ENCODE data around the gene HSFX2.
"Not testable (repeated sequence)": the region's sequence is repeated elsewhere in the genome, so short reads cannot be mapped to it uniquely, and the experiment has no call there.

The HSFX2 gene

GRCh38 chrX:149587359-149587758, 7.8 kb downstream of the HSFX2 start, which contains the start of gene MAGEA9B:
Gene MAGEA9B, minus strand, starts transcription at chrX:149587459. Its CDS starts 4,280 bp downstream, at chrX:149583179.
- DNase-seq, result not testable (repeated sequence)

GRCh38 chrX:149585631-149586030, 9.5 kb downstream of the HSFX2 start:
- DNase-seq, result not testable (repeated sequence)

GRCh38 chrX:149573456-149573855, 21.7 kb downstream of the HSFX2 start:
- DNase-seq, result not testable (repeated sequence)

GRCh38 chrX:149572743-149573142, 22.4 kb downstream of the HSFX2 start:
- no peak for DNase-seq

GRCh38 chrX:149571770-149572169, 23.3 kb downstream of the HSFX2 start:
- DNase-seq, result no peak

GRCh38 chrX:149570668-149571067, 24.4 kb downstream of the HSFX2 start:
- no peak for DNase-seq

DNA sequence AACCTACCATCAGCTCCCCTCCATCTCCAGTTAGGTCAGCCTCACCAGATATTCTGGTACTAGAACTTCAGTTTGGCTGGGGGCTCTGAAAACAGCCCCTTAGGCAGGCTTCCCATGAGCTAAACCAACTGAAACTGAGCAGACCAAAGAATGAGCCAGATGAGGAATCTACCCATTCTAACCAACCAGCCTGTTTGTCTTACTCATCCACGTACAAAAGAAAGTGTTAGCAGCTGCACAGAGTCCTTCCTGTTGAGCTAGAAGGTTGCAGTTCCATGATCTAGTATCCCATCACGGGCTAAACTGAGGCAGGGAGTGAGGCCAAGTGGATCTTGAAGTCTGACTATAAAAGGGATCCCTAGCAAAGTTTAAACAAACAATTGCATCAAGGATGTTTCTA, 25.3 kb downstream of the HSFX2 start:
- DNase-seq, result no peak

DNA sequence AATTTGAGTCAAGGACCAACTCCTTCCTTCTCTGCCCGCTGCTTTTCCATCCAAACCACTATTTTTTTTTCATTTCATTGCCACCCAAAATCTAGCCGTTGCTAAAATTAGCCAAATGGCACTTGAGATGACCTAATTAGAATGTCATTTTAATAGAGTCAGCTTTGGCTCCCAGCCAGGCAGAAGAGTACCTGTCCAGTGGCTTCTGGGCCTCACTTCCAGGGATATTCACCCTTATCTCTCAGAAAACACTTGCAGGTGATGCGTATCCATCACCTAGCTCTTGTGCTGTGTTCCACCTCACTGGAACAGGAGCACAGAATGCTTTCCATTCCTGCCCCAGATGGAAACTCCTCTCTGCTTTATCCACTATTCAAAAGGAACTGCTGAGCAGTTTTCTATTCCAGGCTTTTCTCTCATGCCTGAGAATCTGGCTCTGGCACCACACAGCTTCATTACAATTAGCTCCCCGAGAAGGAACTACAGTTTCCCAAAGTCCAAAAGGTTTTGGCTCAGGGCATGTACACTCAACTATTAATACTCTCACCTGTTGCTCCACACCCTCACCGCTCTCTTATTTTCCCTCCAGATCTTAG, 26.3 kb downstream of the HSFX2 start:
- no peak for DNase-seq

DNA sequence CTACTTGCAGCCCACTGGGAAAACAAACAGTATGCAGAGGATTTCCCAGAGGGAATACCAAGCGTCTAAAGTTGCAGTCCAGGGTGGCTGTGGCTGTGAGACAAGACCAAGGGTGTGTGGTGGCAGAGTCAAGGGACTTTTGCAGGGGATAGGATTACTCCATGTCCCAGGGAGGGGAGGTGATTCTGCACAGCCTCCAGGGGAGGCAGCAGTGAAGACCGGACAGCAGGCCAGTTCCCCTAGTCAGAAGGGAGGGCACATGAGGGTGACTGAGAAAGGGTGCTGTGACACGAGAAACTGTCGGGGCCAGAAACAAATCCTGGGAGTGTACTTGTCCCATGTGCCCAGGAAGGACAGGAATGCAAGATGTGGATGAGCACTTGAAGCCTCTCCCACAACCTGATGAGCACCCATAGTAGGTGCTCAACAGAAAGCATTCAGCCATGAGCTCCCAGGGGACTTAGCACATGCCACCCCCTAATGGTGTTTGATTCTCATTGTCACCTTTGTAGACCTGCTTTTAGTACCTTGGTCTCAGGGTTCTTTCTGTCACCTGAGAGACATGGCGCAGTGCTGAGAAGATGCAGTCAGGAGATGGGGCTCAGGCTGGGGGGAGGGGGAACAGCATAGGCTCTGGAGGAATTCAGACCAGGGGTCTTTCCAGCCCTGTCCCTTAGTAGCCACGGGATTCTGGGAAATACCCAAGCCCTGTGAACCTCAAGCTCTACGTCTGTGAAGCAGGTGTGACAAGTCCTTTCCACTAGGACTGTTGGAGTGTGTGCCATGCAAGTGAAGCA, 27.3 kb downstream of the HSFX2 start:
- DNase-seq, result no peak

GRCh38 chrX:149563359-149563758, 31.8 kb downstream of the HSFX2 start:
- no peak for DNase-seq

GRCh38 chrX:149555251-149555650, 39.9 kb downstream of the HSFX2 start:
- not testable (repeated sequence) for DNase-seq

DNA sequence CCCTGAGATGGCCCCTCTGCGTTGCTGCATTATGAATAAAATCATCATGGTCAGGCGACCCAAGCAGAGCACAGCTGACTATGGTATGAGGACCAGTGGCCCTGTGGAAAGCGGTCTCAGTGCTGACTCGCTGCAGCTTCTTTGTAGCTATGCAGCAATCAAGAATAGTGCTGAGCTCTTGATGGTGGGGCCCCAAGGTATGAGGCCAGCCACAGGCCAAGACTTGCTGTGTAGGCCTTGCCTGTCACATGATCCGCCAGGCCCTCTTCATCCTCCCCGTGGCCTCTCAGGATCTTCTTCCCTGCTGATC, 43.2 kb downstream of the HSFX2 start:
- DNase-seq, result not testable (repeated sequence)

GRCh38 chrX:149551245-149551938, 43.7 kb downstream of the HSFX2 start:
- not testable (repeated sequence) for DNase-seq

DNA sequence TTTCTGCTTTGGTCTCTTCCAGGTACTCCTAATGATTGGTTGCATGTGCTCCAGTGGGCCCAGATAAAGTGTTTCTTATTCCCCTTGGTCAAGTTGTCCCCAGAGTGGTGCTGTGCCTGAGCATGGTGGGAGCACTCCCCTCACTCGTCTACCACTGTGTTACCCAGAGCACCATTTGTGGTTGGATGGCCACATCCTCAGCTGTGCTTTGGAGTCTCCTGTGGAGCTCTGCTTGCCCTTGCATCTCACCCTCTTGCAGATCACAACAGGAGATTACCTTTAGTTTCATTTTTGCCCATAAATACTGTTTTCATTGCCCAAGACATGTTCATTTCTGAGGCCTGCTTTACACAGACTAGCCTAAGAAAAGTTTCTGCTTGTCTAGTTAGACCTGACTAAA, 44.7 kb downstream of the HSFX2 start:
- DNase-seq, result not testable (repeated sequence)

DNA sequence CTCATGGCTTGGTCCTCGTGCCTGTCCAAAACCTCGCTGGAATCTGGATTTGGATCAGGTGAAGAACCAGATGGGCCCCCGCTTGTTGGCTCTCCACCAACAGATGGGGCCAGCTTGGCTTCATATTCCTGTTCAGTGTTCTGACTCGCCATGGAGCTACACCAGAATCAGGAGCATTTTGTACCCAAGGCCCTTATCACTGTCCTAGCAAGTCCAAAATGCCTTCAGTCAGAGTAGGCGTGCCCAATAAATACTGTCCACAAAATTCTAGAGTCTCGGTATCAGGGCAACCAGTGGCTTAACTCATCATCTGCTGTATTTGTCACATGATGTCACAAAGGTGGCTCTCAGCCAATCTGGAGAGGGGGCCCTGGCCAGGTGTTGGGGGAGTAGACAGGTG, 45.4 kb downstream of the HSFX2 start, which contains the start of gene HSFX3:
Gene HSFX3, minus strand, starts transcription at position 224 of the 400 bp plus-strand sequence. Its CDS starts 72 bp downstream, at position 152.
- DNase-seq, result not testable (repeated sequence)

DNA sequence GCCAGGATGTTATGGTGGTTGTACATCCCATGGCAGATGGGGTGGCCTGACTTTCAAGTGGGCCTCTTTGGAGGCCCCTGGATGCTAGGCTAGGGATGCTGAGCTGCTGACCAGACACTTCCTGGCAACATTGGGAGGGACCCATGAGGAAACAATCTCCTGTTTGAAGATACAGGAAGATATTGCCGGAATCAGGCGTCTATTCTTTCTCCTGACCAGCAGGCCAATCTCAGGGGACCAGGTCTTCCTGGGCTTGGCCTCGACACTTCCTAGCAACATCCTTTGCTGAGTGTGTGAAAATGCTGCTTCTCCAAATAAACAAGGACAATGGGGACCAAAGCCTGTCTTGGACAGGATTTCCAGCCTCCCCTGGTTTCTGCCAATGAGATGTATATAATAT, 47.3 kb downstream of the HSFX2 start:
- not testable (repeated sequence) for DNase-seq

DNA sequence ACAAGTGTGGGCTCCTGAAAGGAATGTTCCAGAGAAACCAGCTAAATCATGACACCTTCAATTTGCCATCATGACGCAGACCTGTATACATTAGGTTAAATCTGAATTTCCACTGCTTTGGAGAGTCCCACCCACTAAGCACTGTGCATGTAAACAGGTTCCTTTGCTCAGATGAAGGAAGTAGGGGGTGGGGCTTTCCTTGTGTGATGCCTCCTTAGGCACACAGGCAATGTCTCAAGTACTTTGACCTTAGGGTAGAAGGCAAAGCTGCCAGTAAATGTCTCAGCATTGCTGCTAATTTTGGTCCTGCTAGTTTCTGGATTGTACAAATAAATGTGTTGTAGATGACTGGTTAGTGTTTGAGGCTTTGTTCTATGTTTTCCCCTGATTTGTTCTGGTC, 48.2 kb downstream of the HSFX2 start:
- not testable (repeated sequence) for DNase-seq

DNA sequence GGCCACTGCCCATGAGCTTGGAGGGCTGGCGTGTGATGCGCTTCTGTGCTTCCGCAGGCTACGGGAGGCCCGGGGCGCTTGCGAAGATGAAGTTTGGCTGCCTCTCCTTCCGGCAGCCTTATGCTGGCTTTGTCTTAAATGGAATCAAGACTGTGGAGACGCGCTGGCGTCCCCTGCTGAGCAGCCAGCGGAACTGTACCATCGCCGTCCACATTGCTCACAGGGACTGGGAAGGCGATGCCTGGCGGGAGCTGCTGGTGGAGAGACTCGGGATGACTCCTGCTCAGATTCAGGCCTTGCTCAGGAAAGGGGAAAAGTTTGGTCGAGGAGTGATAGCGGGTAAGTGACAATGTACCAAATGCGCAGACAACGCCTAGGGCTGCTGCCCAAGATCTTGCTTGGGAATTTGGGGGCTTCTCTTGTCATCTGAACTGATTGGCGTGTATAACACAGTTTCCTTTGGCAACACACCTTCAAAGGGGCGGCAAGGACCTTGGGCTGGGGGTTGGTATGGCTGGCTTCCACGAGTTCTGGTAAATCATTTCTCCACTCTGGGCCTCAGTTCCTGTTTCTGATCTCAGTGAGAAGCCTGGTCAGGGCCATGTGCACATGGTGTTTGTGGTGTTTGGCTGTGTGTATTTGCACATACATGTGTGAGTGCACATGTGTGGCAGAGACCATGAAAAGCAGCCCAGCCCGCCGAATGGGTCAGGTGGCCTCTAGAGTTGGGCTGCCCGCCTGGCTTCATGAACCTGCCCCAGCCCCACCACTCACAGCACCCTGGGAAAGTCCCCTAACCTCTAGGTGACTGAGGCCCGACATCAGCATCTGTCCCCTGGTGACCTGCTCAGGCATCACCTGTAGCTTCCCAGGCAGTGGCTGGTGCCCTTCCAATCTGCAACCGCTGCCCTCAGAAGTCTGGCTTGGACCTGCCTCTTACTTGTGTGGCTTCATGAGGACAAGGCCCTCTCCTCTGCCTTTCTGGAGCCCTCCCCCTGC, 49.3 kb downstream of the HSFX2 start:
- not testable (repeated sequence) for DNase-seq

Data from NCI-H774 (cell line).